Measurements from ENCODE around the gene WFDC5.

GRCh38 chr20:45104786-45105185 is 10.2 kb downstream of the WFDC5 start:
- TF ChIP-seq, protein P1, sequence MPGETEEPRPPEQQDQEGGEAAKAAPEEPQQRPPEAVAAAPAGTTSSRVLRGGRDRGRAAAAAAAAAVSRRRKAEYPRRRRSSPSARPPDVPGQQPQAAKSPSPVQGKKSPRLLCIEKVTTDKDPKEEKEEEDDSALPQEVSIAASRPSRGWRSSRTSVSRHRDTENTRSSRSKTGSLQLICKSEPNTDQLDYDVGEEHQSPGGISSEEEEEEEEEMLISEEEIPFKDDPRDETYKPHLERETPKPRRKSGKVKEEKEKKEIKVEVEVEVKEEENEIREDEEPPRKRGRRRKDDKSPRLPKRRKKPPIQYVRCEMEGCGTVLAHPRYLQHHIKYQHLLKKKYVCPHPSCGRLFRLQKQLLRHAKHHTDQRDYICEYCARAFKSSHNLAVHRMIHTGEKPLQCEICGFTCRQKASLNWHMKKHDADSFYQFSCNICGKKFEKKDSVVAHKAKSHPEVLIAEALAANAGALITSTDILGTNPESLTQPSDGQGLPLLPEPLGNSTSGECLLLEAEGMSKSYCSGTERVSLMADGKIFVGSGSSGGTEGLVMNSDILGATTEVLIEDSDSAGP (CRISPR knock-in tag; IDR thresholded peaks at IDR 0.05), result no peak
- TF ChIP-seq TCFL5 (CRISPR knock-in tag; conservative IDR thresholded peaks at IDR 0.05), result no peak
- no peak for TF ChIP-seq RCOR1 (IDR thresholded peaks at IDR 0.05; ENCODE audit: borderline replicate concordance in 1 of 2, low read depth in 2 of 2, low read length in 2 of 2)
- TF ChIP-seq HNRNPH1 (optimal IDR thresholded peaks at IDR 0.05; ENCODE audit: low read depth, low read length), result no peak
- TF ChIP-seq POLR2AphosphoS5 (IDR thresholded peaks at IDR 0.05; ENCODE audit: control insufficient read depth, insufficient read depth, low read depth, low read length), result no peak
- TF ChIP-seq CBX5 (IDR thresholded peaks at IDR 0.05; ENCODE audit: borderline replicate concordance, low read depth), result no peak
- no peak for TF ChIP-seq CBFB (CRISPR knock-in tag; IDR thresholded peaks at IDR 0.05)
- TF ChIP-seq SRSF7 (optimal IDR thresholded peaks at IDR 0.05; ENCODE audit: low read depth, low read length), result no peak
- TF ChIP-seq BHLHE40 (IDR thresholded peaks at IDR 0.05; ENCODE audit: low read length), result no peak
- TF ChIP-seq EZH2 (IDR thresholded peaks at IDR 0.05; ENCODE audit: borderline replicate concordance, low read depth, low read length), result no peak
- TF ChIP-seq HDAC1 (IDR thresholded peaks at IDR 0.05), result no peak
- TF ChIP-seq ZNF24 (IDR thresholded peaks at IDR 0.05), result no peak
- TF ChIP-seq, protein P2, sequence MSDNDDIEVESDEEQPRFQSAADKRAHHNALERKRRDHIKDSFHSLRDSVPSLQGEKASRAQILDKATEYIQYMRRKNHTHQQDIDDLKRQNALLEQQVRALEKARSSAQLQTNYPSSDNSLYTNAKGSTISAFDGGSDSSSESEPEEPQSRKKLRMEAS (CRISPR knock-in tag; IDR thresholded peaks at IDR 0.05), result no peak
- TF ChIP-seq, protein P3, sequence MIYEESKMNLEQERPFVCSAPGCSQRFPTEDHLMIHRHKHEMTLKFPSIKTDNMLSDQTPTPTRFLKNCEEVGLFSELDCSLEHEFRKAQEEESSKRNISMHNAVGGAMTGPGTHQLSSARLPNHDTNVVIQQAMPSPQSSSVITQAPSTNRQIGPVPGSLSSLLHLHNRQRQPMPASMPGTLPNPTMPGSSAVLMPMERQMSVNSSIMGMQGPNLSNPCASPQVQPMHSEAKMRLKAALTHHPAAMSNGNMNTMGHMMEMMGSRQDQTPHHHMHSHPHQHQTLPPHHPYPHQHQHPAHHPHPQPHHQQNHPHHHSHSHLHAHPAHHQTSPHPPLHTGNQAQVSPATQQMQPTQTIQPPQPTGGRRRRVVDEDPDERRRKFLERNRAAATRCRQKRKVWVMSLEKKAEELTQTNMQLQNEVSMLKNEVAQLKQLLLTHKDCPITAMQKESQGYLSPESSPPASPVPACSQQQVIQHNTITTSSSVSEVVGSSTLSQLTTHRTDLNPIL (CRISPR knock-in tag; IDR thresholded peaks at IDR 0.05), result no peak

All from K562 (cell line).